CD4-positive, alpha-beta T cell (primary cell): ENCODE data around the gene NTM. TPM values are rescaled to one million over a fixed set of nuclear protein-coding genes. Genes with fewer than 3 reads are reported as not detected.

Source experiments
- ATAC-seq: fragments of 200-7000 bp; cut with Tn5 transposase; one replicate; pipeline ENCODE4 v1.10.0; 2022; ENCODE audit warnings: mild to moderate bottlenecking; ENCODE audit not compliant: poor library complexity
- CTCF ChIA-PET: fragments of 350-600 bp; sonication (Branson Sonifier 250); formaldehyde crosslinking; loops from one replicate; lab custom pipeline; 2021; ENCODE audit warnings: antibody characterized with exemption, inconsistent platforms; lab: Charles Lee
- POLR2A ChIA-PET: fragments of 350-600 bp; sonication (Branson Sonifier 250); formaldehyde crosslinking; loops from one replicate; lab custom pipeline; 2021; ENCODE audit warnings: antibody characterized with exemption, inconsistent platforms; lab: Charles Lee
- DNase-seq, 14 experiments: peaks; one replicate each; pipeline ENCODE4 v3.0.0-alpha.2; 2013 to 2020; ENCODE audit warnings: mixed read lengths in 2 of 14
- H3K27ac ChIP-seq, 2 donors: one replicate each; pipeline versions ENCODE4 v1.5.1 to v1.7.0; 2013; ENCODE audit warnings: low read length in 2 of 2, low read depth in 1 of 2, mild to moderate bottlenecking in 1 of 2
- H3K27me3 ChIP-seq, 2 experiments: 1 replicate in 1 of 2; 2 replicates in 1 of 2; pipeline versions ENCODE4 v1.6.1 to v1.7.0; 2013; ENCODE audit warnings: low read length in 2 of 2, control low read depth in 1 of 2, mild to moderate bottlenecking in 1 of 2, moderate library complexity in 1 of 2; ENCODE audit not compliant: insufficient read depth in 2 of 2, control insufficient read depth in 1 of 2
- H3K36me3 ChIP-seq: one replicate; pipeline ENCODE4 v1.6.1; 2013; ENCODE audit warnings: low read length, control low read depth; ENCODE audit not compliant: insufficient read depth
- H3K4me1 ChIP-seq: one replicate; pipeline ENCODE4 v1.6.1; 2013; ENCODE audit warnings: low read length, control low read depth; ENCODE audit not compliant: insufficient read depth
- H3K4me3 ChIP-seq: one replicate; pipeline ENCODE4 v1.5.1; 2013; ENCODE audit warnings: mild to moderate bottlenecking, low read length, moderate library complexity
- H3K9me3 ChIP-seq, 2 experiments: 1 replicate in 1 of 2; 2 replicates in 1 of 2; pipeline versions ENCODE4 v1.6.1 to v1.7.0; 2013; ENCODE audit warnings: low read length in 2 of 2, mild to moderate bottlenecking in 2 of 2, control low read depth in 1 of 2, moderate library complexity in 1 of 2; ENCODE audit not compliant: control insufficient read depth in 1 of 2, insufficient read depth in 1 of 2
- H3K27ac Mint-ChIP-seq: one replicate; pipeline ENCODE4 v1.8.0; 2020; ENCODE audit warnings: mixed read lengths
- H3K27me3 Mint-ChIP-seq: one replicate; pipeline ENCODE4 v1.8.0; 2021; ENCODE audit warnings: mixed read lengths
- H3K36me3 Mint-ChIP-seq: one replicate; pipeline ENCODE4 v1.8.0; 2021; ENCODE audit warnings: low read depth, mixed read lengths
- H3K4me1 Mint-ChIP-seq: one replicate; pipeline ENCODE4 v1.8.0; 2021; ENCODE audit warnings: low read depth, mixed read lengths
- H3K4me3 Mint-ChIP-seq: one replicate; pipeline ENCODE4 v1.8.0; 2020; ENCODE audit warnings: mild to moderate bottlenecking, mixed read lengths
- H3K9me3 Mint-ChIP-seq: one replicate; pipeline ENCODE4 v1.8.0; 2020; ENCODE audit warnings: mixed read lengths
- intact Hi-C, 2 experiments: fragments of 100-400 bp; cut with DNase I in 1 of 2; cut with micrococcal nuclease in 1 of 2; formaldehyde crosslinking; loops; one replicate each; pipeline versions ENCODE4 v1.15.1 to v1.9.0; 2023 to 2025; cut with DNase I, micrococcal nuclease
- total RNA-seq, 174 experiments: library from RNA in 2 of 174; stranded (reverse) in 2 of 174; gene quantifications; one replicate each; pipeline ENCODE4 v1.2.3 and lab custom pipeline; 2021 to 2026
- TF ChIP-seq, protein P1 (sequence below): fragments of 200-600 bp; IDR thresholded peaks from one replicate; pipeline ENCODE4 v1.8.0; 2022; ENCODE audit warnings: antibody characterized with exemption, mild to moderate bottlenecking

Gene NTM
- total RNA-seq, 2 experiments from 2014 or later = not detected

- Mint-ChIP-seq H3K27me3 (no peaks in the 10 kb centered on the region), H3K27ac (no peak overlapping the region), H3K4me3 (no peak overlapping the region), H3K4me1 (no peaks in the 10 kb centered on the region), H3K36me3 (no peaks in the 10 kb centered on the region), H3K9me3 (peaks cover 16% of the 10 kb centered on the region)
- H3K9me3 ChIP-seq = peaks cover 11 to 14% of the 10 kb centered on the region in 2 experiments
- no peaks in the 10 kb centered on the region for H3K27me3 ChIP-seq
- POLR2A ChIA-PET = no interaction called here
- intact Hi-C loops = no loop called here
- H3K36me3 ChIP-seq = no peaks in the 10 kb centered on the region
- ATAC-seq (no peak), DNase-seq (no peak)
- CTCF ChIA-PET = no interaction called here
- TF ChIP-seq, protein P1, sequence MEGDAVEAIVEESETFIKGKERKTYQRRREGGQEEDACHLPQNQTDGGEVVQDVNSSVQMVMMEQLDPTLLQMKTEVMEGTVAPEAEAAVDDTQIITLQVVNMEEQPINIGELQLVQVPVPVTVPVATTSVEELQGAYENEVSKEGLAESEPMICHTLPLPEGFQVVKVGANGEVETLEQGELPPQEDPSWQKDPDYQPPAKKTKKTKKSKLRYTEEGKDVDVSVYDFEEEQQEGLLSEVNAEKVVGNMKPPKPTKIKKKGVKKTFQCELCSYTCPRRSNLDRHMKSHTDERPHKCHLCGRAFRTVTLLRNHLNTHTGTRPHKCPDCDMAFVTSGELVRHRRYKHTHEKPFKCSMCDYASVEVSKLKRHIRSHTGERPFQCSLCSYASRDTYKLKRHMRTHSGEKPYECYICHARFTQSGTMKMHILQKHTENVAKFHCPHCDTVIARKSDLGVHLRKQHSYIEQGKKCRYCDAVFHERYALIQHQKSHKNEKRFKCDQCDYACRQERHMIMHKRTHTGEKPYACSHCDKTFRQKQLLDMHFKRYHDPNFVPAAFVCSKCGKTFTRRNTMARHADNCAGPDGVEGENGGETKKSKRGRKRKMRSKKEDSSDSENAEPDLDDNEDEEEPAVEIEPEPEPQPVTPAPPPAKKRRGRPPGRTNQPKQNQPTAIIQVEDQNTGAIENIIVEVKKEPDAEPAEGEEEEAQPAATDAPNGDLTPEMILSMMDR = no peak
- no peaks in the 10 kb centered on the region for H3K4me1 ChIP-seq
- H3K4me3 ChIP-seq = no peak overlapping the region
- no peak overlapping the region for H3K27ac ChIP-seq
Observed at GRCh38 chr11:132087148-132087547, 716.7 kb downstream of the NTM start.

GRCh38 chr11:132088551-132088950 lies 718.1 kb downstream of the NTM start:
- H3K27me3 ChIP-seq = no peaks in the 10 kb centered on the region
- no peak overlapping the region for H3K4me3 Mint-ChIP-seq
- POLR2A ChIA-PET = no interaction called here
- no peak overlapping the region for H3K4me3 ChIP-seq
- no peak overlapping the region for H3K27ac ChIP-seq
- intact Hi-C loops = no loop called here
- H3K4me1 ChIP-seq = no peaks in the 10 kb centered on the region
- CTCF ChIA-PET = no interaction called here
- no peaks in the 10 kb centered on the region for H3K36me3 Mint-ChIP-seq
- TF ChIP-seq, protein P1 = no peak
- H3K27me3 Mint-ChIP-seq = no peaks in the 10 kb centered on the region
- DNase-seq (no peak), ATAC-seq (no peak)
- H3K36me3 ChIP-seq = no peaks in the 10 kb centered on the region
- peaks cover 9% of the 10 kb centered on the region for H3K9me3 Mint-ChIP-seq
- H3K9me3 ChIP-seq = peaks cover 10 to 11% of the 10 kb centered on the region in 2 experiments
- H3K4me1 Mint-ChIP-seq = no peaks in the 10 kb centered on the region
- H3K27ac Mint-ChIP-seq = no peak overlapping the region

GRCh38 chr11:132093536-132094259 lies 723.3 kb downstream of the NTM start:
- Mint-ChIP-seq H3K4me1 (no peaks in the 10 kb centered on the region), H3K4me3 (no peak overlapping the region), H3K27ac (no peak overlapping the region), H3K36me3 (no peaks in the 10 kb centered on the region), H3K9me3 (peaks cover 3% of the 10 kb centered on the region), H3K27me3 (no peaks in the 10 kb centered on the region)
- POLR2A ChIA-PET = no interaction called here
- Histone ChIP-seq H3K27ac (no peak overlapping the region), H3K9me3 (peaks cover 0 to 3% of the 10 kb centered on the region in 2 experiments), H3K4me3 (no peak overlapping the region), H3K4me1 (peaks cover 6% of the 10 kb centered on the region), H3K36me3 (no peaks in the 10 kb centered on the region), H3K27me3 (no peaks in the 10 kb centered on the region)
- DNase-seq = peak in 3 of 14 experiments; percentile 29 to 36 (median 33)
- TF ChIP-seq, protein P1 = no peak
- intact Hi-C loops = no loop called here
- no peak for ATAC-seq
- CTCF ChIA-PET = no interaction called here
